Activated CD8-positive, alpha-beta memory T cell treated with anti-CD3 and anti-CD28 coated beads, Interleukin-2, amount 10 ng/mL, durations not matched to agents 7 days and 5 days (primary cell): Measurements from ENCODE around the gene UBE3C. TPM values are rescaled to one million over a fixed set of nuclear protein-coding genes. Genes with fewer than 3 reads are reported as not detected.

Experiments
- ATAC-seq: fragments of 150-1000 bp; cut with Tn5 transposase; one replicate; pipeline ENCODE4 v1.10.0; 2021; ENCODE audit warnings: moderate library complexity
- CTCF ChIA-PET: fragments of 350-600 bp; sonication (Branson Sonifier 250); formaldehyde crosslinking; loops from one replicate; lab custom pipeline; 2021; ENCODE audit warnings: antibody characterized with exemption; lab: Charles Lee
- DNase-seq: peaks from one replicate; pipeline ENCODE4 v3.0.0-alpha.2; 2020
- H3K27ac Mint-ChIP-seq: one replicate; pipeline ENCODE4 v1.8.0; 2021; ENCODE audit warnings: mild to moderate bottlenecking, mixed read lengths
- H3K27me3 Mint-ChIP-seq: one replicate; pipeline ENCODE4 v1.8.0; 2021; ENCODE audit warnings: mixed read lengths
- H3K36me3 Mint-ChIP-seq: one replicate; pipeline ENCODE4 v1.8.0; 2021; ENCODE audit warnings: mild to moderate bottlenecking, mixed read lengths
- H3K4me1 Mint-ChIP-seq: one replicate; pipeline ENCODE4 v1.8.0; 2021; ENCODE audit warnings: mixed read lengths
- H3K4me3 Mint-ChIP-seq: one replicate; pipeline ENCODE4 v1.8.0; 2021; ENCODE audit warnings: mild to moderate bottlenecking, moderate library complexity, mixed read lengths
- H3K9me3 Mint-ChIP-seq: one replicate; pipeline ENCODE4 v1.8.0; 2022; ENCODE audit warnings: low read depth, mixed read lengths
- total RNA-seq, 2 experiments: library from RNA; stranded (reverse); gene quantifications; one replicate each; pipeline ENCODE4 v1.2.3, GENCODE V29; 2021

UBE3C gene
- total RNA-seq, 2 experiments from 2014 or later = 54.8 to 62.1 TPM

DNA sequence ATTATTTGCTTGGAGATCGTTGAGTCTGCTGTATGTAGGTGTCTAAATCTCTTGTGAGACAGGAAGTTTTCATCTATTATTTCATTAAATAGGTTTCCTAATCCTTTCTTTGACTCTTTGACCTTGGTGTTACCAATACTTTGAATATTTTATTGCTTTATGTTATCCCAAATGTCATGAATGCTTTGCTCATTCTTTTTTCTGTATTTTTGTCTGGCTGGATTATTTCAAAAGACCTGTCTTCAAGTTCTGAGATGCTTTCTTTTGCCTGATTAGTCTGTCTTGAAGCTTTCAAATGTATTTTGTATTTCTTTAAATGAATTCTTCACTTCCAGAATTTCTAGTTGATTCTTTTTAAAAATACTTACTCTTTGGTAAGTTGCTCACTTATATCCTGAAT lies 27.3 kb downstream of the UBE3C start:
- peaks cover 4% of the 10 kb centered on the region for H3K9me3 Mint-ChIP-seq
- CTCF ChIA-PET = interaction anchor here (0.7 kb wide), 1 partner anchor 110 kb away, joined by 3 read pairs; no protein-coding TSS in a partner anchor
- H3K27ac Mint-ChIP-seq = no peak overlapping the region
- H3K4me3 Mint-ChIP-seq = no peak overlapping the region
- ATAC-seq (no peak), DNase-seq (no peak)
- H3K4me1 Mint-ChIP-seq = no peaks in the 10 kb centered on the region
- H3K27me3 Mint-ChIP-seq = no peaks in the 10 kb centered on the region
- H3K36me3 Mint-ChIP-seq = peaks cover 58% of the 10 kb centered on the region

DNA sequence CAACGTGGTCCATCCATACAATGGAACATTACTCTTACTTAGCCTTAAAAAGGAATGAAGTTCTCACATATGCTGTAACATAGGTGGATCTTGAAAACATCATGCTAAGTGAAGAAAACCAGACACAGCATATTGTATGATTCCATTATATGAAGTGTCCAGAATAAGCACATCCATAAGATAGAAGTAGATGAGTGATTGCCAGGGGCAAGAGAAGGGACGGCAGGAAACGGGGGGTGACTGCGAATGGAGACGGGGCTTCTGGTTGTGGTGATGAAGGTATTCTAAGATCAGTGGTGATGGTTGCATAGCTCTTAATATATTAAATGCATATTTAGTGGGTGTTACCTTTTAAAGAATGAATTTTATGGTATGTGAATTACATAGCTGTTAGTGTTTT lies 29.8 kb downstream of the UBE3C start:
- no peak overlapping the region for H3K4me3 Mint-ChIP-seq
- no peaks in the 10 kb centered on the region for H3K4me1 Mint-ChIP-seq
- DNase-seq (no peak), ATAC-seq (no peak)
- peaks cover 4% of the 10 kb centered on the region for H3K9me3 Mint-ChIP-seq
- no peak overlapping the region for H3K27ac Mint-ChIP-seq
- CTCF ChIA-PET = interaction anchor here (0.9 to 1.1 kb wide), 2 partner anchors 18 to 74 kb away, joined by 3 read pairs; no protein-coding TSS in a partner anchor
- peaks cover 55% of the 10 kb centered on the region for H3K36me3 Mint-ChIP-seq
- H3K27me3 Mint-ChIP-seq = no peaks in the 10 kb centered on the region

DNA sequence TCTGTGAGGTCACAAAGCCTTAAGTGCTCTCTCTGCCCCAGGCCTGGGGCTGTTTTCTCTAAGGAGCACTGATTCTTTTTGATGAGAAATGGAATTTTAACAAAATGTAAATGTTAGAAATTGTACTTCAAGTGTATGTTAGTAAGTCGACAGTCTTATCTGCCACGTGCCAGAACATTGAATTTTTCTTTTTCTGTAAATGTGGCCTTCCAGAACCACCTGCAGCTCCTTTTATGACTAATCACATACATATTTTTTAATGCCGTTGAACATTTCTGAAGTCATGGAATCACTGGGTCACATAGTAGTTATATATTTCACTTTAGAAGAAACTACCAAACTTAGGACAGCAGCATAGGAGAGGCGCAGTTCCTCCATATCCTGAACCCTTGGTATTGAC lies 38.0 kb downstream of the UBE3C start:
- Mint-ChIP-seq H3K27ac (no peak overlapping the region), H3K4me3 (no peak overlapping the region), H3K9me3 (no peaks in the 10 kb centered on the region), H3K36me3 (peaks cover 30% of the 10 kb centered on the region), H3K27me3 (no peaks in the 10 kb centered on the region), H3K4me1 (no peaks in the 10 kb centered on the region)
- CTCF ChIA-PET = no interaction called here
- ATAC-seq = no peak
- no peak for DNase-seq

DNA sequence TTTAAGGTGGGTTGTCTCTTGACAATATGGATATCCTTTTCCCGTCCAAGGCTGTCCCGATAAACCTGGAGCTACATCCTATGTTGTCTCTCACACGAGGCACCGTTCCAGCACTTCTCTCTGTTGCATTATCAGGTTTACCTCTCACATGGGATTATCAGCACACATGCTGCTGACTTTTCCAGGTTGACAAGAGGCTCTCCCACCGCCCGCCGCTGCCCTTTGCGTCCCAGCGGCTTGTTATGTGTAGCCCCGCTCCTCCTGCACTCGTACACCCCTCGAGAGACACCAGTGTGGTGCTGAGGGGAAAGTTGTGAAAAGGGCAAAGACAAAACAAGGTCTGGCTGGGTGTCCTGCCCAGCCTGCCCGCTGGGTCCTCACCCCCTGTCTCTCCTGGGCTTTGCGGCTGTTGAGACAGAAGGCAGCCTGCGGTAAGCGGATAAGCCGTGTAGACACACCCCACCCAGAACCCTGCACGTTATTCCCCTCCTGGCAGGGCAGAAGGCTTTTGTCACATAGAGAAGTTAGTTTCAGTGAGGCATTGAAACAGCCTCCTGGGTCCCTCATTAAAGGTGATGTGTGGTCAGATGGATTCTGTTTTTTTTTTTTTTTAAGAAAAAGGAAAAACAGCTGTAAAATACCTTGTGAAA lies 38.7 kb downstream of the UBE3C start:
- ATAC-seq = no peak
- no peak for DNase-seq
- H3K4me1 Mint-ChIP-seq = no peaks in the 10 kb centered on the region
- peaks cover 33% of the 10 kb centered on the region for H3K36me3 Mint-ChIP-seq
- H3K4me3 Mint-ChIP-seq = no peak overlapping the region
- CTCF ChIA-PET = interaction anchor here (0.7 kb wide), 1 partner anchor 410 kb away, joined by 3 read pairs; no protein-coding TSS in a partner anchor
- H3K27me3 Mint-ChIP-seq = no peaks in the 10 kb centered on the region
- no peaks in the 10 kb centered on the region for H3K9me3 Mint-ChIP-seq
- H3K27ac Mint-ChIP-seq = no peak overlapping the region

DNA sequence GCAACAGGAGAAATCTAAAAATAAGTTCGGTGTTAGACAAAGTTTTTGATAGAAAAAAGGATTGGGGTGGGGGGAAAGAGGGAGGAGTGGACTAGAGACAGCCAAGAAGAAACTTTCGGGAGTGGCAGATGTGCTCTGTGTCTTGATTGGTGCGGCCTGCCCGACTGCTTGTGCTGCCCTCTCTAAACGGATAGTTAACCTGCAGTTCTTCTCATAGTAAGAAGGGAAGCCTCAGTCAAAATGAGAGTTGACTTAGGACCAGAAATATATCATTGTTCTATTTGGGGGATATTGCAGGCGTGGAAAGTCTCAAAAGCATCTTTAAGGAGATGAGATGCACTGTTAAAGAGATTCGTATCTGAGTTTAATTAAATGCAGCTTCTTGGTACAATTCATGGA lies 39.3 kb downstream of the UBE3C start:
- ATAC-seq = no peak
- H3K27ac Mint-ChIP-seq = no peak overlapping the region
- no peaks in the 10 kb centered on the region for H3K27me3 Mint-ChIP-seq
- no peak for DNase-seq
- peaks cover 31% of the 10 kb centered on the region for H3K36me3 Mint-ChIP-seq
- no peak overlapping the region for H3K4me3 Mint-ChIP-seq
- no peaks in the 10 kb centered on the region for H3K4me1 Mint-ChIP-seq
- CTCF ChIA-PET = interaction anchor here (0.7 kb wide), 1 partner anchor 409 kb away, joined by 3 read pairs; no protein-coding TSS in a partner anchor
- H3K9me3 Mint-ChIP-seq = no peaks in the 10 kb centered on the region

DNA sequence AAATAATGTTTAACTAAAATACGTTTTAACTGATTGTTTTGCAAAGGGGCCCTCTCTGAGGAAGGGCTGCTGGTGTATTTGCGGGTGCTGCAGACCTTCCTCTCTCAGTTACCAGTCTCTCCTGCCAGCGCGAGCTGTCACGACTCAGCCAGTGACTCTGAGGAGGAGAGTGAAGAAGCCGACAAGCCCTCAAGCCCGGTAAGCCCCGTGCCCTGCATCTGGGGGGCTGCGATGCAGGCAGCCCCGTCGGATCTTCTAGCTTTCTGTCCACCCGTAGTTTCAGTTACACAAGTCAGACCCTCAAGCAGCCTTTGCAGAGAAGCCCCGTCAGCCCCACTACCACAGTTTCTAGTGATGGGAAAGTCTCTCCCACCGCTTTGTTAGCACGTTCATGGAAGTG lies 45.1 kb downstream of the UBE3C start:
- H3K36me3 Mint-ChIP-seq = peaks cover 40% of the 10 kb centered on the region
- CTCF ChIA-PET = no interaction called here
- no peak overlapping the region for H3K27ac Mint-ChIP-seq
- H3K4me1 Mint-ChIP-seq = no peaks in the 10 kb centered on the region
- ATAC-seq = no peak
- no peaks in the 10 kb centered on the region for H3K27me3 Mint-ChIP-seq
- H3K9me3 Mint-ChIP-seq = no peaks in the 10 kb centered on the region
- H3K4me3 Mint-ChIP-seq = no peak overlapping the region
- no peak for DNase-seq

DNA sequence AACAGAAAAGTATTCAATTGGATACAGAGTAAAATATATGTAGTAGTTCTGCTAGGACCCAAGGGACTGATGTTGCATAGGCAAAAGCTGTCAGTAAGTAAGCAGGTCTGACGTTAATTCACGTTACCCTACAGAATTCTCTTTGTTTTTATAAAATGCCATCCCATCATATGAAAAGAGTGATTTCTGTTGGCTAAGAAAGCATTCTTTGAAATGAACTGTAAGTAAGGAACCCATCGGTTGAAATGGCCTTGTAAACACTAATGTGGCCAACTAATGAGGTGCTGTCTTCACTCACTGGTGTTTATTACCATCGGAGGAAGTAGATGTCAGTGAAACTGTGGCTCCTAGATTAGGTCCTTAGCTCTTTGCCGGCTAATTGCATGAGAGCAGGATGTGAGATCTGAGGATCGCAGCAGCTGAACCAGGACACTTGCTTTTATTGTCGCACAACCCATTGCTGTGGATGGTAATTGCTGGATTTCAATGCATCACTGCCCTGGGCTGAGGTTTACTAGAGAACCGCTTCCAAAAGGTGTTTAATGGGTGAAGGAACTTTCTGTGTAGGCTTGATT lies 49.5 kb downstream of the UBE3C start:
- peaks cover 48% of the 10 kb centered on the region for H3K36me3 Mint-ChIP-seq
- H3K27ac Mint-ChIP-seq = no peak overlapping the region
- no peaks in the 10 kb centered on the region for H3K9me3 Mint-ChIP-seq
- H3K27me3 Mint-ChIP-seq = no peaks in the 10 kb centered on the region
- no peak overlapping the region for H3K4me3 Mint-ChIP-seq
- ATAC-seq (no peak), DNase-seq (no peak)
- CTCF ChIA-PET = no interaction called here
- no peaks in the 10 kb centered on the region for H3K4me1 Mint-ChIP-seq

DNA sequence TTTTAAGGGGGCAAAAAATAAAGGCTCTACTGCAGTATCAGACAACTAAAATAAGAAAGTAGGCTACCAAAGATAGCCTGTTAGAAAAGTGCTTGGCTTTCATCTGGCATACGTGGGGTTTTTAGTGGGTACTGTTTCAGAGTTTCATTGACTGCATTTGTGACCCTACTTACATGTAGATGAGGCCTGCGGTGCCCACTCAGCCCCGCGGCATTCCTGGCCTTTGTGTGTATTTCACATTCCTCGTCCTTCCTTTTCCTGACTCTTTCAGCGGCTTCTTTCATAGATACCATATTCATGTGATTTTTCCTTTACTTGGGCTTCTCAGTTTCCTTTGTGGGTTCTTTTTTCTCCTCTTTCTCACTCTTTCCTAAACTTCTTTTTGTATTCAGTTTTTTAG lies 50.7 kb downstream of the UBE3C start:
- H3K27ac Mint-ChIP-seq = no peak overlapping the region
- peaks cover 52% of the 10 kb centered on the region for H3K36me3 Mint-ChIP-seq
- CTCF ChIA-PET = no interaction called here

DNA sequence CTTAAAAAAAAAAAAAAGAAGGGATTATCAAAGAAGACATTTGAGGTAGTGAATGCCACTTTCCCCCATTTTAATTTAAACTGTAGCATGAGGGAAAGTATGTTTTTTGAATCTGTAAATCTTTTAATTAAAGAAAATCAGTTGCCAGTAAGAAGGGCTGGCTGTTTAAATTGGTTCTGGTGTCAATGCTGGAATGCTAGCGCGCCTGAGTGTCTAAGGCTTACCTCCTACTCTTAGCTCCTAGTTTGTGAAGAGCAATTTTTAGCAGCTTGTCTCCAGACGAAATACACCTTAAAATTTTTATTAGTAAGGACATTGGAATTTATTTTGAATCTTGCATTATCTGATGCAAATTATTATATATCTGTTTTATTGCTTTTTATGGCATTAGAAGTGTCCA lies 54.1 kb downstream of the UBE3C start:
- DNase-seq (no peak), ATAC-seq (no peak)
- H3K9me3 Mint-ChIP-seq = no peaks in the 10 kb centered on the region
- CTCF ChIA-PET = interaction anchor here (1.3 kb wide), 1 partner anchor 19 kb away, joined by 3 read pairs; no protein-coding TSS in a partner anchor
- no peaks in the 10 kb centered on the region for H3K4me1 Mint-ChIP-seq
- H3K27me3 Mint-ChIP-seq = no peaks in the 10 kb centered on the region
- H3K27ac Mint-ChIP-seq = no peak overlapping the region
- peaks cover 41% of the 10 kb centered on the region for H3K36me3 Mint-ChIP-seq
- H3K4me3 Mint-ChIP-seq = no peak overlapping the region

More for the DNA sequence above, 50.7 kb downstream of the UBE3C start:
- DNase-seq (no peak), ATAC-seq (no peak)
- no peaks in the 10 kb centered on the region for H3K4me1 Mint-ChIP-seq
- no peak overlapping the region for H3K4me3 Mint-ChIP-seq
- no peaks in the 10 kb centered on the region for H3K27me3 Mint-ChIP-seq
- H3K9me3 Mint-ChIP-seq = no peaks in the 10 kb centered on the region

DNA sequence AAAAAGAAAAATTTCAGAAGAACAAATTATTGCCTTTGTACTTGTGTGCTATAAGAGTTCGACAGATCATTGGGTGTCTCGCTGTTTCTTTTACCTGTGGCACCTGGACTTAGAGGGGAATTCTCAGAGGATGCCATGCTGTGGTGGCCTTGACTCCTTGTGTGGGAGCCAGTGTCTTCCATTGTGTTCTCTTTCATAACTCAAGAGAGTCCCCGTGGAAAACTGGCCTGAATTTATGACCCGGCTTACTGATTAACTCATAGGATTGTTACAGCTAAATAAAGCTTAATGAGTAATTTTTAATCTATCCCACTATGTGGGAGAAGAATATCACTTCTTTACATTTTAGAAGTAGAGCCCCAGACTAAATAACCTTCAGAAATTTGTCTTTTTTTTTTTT lies 54.5 kb downstream of the UBE3C start:
- no peaks in the 10 kb centered on the region for H3K9me3 Mint-ChIP-seq
- no peak overlapping the region for H3K4me3 Mint-ChIP-seq
- ATAC-seq (no peak), DNase-seq (no peak)
- H3K27me3 Mint-ChIP-seq = no peaks in the 10 kb centered on the region
- H3K27ac Mint-ChIP-seq = no peak overlapping the region
- CTCF ChIA-PET = no interaction called here
- H3K36me3 Mint-ChIP-seq = peaks cover 40% of the 10 kb centered on the region
- H3K4me1 Mint-ChIP-seq = no peaks in the 10 kb centered on the region

DNA sequence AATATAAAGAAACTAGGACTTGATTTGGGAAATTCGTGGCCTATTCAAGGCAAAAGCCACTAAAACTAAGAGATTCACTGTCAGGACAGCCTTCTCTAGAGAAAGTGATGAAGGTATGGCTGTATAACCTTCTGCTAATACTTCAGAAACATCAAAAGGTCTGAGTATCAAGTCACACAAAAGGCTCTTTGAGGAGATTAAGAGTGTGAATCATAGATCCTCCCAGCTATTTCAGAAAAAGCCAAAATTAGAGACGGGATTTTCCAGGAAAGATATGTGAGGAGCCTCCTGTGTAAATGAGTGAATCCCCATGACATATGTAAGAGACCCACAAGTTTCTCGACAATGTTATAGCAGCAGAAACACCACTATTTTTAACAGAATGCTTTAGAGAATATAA lies 56.2 kb downstream of the UBE3C start:
- H3K27ac Mint-ChIP-seq = no peak overlapping the region
- H3K36me3 Mint-ChIP-seq = peaks cover 36% of the 10 kb centered on the region

DNA sequence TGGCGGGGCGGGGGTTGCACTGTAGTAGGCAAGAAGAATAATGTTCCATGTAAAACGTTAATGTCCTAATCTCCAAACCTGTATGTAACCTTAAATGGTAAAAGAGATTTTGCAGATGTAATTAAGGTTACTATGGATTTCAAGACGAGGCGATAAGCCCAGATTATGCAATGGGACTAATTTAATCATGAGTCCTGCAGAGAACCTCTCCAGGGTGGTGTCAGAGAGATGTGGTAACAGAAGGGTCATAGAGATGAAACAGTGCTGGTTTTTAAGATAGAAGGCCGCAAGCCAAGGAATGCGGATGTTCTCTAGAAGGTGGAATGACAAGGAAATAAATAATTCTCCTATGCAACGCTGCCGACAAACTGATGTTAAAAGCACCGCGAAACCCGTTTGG lies 57.1 kb downstream of the UBE3C start:
- Mint-ChIP-seq H3K4me1 (no peaks in the 10 kb centered on the region), H3K9me3 (no peaks in the 10 kb centered on the region), H3K36me3 (peaks cover 28% of the 10 kb centered on the region), H3K27me3 (no peaks in the 10 kb centered on the region), H3K27ac (no peak overlapping the region), H3K4me3 (no peak overlapping the region)
- CTCF ChIA-PET = no interaction called here
- ATAC-seq (no peak), DNase-seq (no peak)

More for the DNA sequence above, 56.2 kb downstream of the UBE3C start:
- no peak for ATAC-seq
- DNase-seq = no peak
- H3K4me1 Mint-ChIP-seq = no peaks in the 10 kb centered on the region
- no peaks in the 10 kb centered on the region for H3K9me3 Mint-ChIP-seq
- no peak overlapping the region for H3K4me3 Mint-ChIP-seq
- no peaks in the 10 kb centered on the region for H3K27me3 Mint-ChIP-seq
- CTCF ChIA-PET = no interaction called here

DNA sequence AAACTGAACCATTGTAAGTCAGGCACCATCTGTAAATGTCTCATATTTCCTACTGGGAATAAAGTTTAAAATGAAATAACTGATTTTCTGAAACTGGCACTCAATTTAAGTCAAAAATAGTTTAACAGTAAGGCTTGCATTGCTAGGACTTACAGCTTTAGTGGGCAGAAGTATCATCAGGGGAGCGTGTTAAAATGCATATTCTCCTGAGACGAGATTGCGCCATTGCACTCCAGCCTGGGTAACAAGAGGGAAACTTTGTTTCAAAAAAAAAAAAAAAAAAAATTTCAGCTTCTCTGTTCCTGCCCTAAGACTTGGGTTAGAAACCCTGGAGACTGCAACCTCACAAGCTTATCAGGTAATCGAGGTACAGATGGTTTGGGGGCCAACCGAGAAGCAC lies 65.4 kb downstream of the UBE3C start:
- DNase-seq (no peak), ATAC-seq (no peak)
- H3K27me3 Mint-ChIP-seq = no peaks in the 10 kb centered on the region
- no peak overlapping the region for H3K27ac Mint-ChIP-seq
- CTCF ChIA-PET = no interaction called here
- no peaks in the 10 kb centered on the region for H3K9me3 Mint-ChIP-seq
- no peaks in the 10 kb centered on the region for H3K4me1 Mint-ChIP-seq
- H3K4me3 Mint-ChIP-seq = no peak overlapping the region
- H3K36me3 Mint-ChIP-seq = peaks cover 20% of the 10 kb centered on the region

DNA sequence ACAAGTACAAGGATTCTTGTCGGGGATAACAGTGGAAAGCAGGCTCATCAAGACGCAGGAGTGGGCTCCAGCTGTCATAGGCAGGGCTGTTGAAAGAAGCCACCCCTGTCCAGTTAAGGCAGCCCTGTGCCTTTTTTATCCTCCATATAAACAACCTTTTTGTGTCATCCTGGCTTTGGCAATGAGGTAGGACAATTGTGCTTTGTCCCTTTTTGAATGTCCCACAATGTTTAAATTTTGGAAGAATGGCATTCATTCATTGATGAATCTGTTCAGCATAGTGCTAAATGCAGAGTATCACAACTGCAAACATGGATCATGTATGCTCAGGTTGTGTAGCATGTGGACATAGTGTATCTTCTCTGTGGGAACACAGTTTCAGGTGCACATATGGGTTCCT lies 66.7 kb downstream of the UBE3C start:
- DNase-seq (no peak), ATAC-seq (no peak)
- no peaks in the 10 kb centered on the region for H3K4me1 Mint-ChIP-seq
- CTCF ChIA-PET = no interaction called here
- H3K27ac Mint-ChIP-seq = no peak overlapping the region
- no peaks in the 10 kb centered on the region for H3K27me3 Mint-ChIP-seq
- no peak overlapping the region for H3K4me3 Mint-ChIP-seq
- no peaks in the 10 kb centered on the region for H3K9me3 Mint-ChIP-seq
- peaks cover 18% of the 10 kb centered on the region for H3K36me3 Mint-ChIP-seq
